Fibroblast of mammary gland (primary cell): ENCODE results near the gene FLACC1.

Source experiments
- DNase-seq: peaks from one replicate; pipeline ENCODE4 v3.0.0-alpha.2; 2010; ENCODE audit warnings: low read depth
- H3K4me3 ChIP-seq: 2 replicates; pipeline ENCODE4 v1.5.1; 2011; ENCODE audit warnings: low read depth, mild to moderate bottlenecking, low read length, moderate library complexity; ENCODE audit not compliant: control insufficient read depth
- TF ChIP-seq, protein P1 (sequence below): conservative IDR thresholded peaks from 2 replicates; pipeline ENCODE4 v1.5.1; 2011; ENCODE audit warnings: low read depth, low read length, inconsistent platforms; ENCODE audit not compliant: control insufficient read depth, insufficient read depth

Gene FLACC1

DNA sequence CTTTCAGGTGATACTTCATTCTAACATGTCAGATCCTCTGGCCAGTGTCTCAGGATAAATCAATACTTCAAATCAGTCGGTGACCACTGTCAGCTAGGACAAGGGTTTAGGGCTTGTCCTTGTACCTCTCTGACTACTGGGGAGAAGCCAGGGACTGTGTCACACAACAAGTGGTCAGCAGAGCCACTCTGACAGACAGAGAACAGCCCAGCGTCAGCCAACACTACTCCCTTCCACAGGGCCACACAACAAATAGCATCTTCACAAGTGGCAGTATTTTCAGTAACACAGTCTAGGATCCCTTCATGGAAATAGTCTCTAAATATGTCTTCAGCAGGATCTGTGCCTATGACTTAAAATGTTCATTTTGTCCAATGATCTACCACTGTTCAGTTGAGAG is 14.2 kb downstream of the FLACC1 start:
- TF ChIP-seq, protein P1, sequence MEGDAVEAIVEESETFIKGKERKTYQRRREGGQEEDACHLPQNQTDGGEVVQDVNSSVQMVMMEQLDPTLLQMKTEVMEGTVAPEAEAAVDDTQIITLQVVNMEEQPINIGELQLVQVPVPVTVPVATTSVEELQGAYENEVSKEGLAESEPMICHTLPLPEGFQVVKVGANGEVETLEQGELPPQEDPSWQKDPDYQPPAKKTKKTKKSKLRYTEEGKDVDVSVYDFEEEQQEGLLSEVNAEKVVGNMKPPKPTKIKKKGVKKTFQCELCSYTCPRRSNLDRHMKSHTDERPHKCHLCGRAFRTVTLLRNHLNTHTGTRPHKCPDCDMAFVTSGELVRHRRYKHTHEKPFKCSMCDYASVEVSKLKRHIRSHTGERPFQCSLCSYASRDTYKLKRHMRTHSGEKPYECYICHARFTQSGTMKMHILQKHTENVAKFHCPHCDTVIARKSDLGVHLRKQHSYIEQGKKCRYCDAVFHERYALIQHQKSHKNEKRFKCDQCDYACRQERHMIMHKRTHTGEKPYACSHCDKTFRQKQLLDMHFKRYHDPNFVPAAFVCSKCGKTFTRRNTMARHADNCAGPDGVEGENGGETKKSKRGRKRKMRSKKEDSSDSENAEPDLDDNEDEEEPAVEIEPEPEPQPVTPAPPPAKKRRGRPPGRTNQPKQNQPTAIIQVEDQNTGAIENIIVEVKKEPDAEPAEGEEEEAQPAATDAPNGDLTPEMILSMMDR = no peak
- no peak for DNase-seq
- no peak overlapping the region for H3K4me3 ChIP-seq

GRCh38 chr2:201329409-201329808 is 27.7 kb downstream of the FLACC1 start:
- H3K4me3 ChIP-seq = no peak overlapping the region
- no peak for DNase-seq
- TF ChIP-seq, protein P1 = no peak

- H3K4me3 ChIP-seq = no peak overlapping the region
- TF ChIP-seq, protein P1 = no peak
- no peak for DNase-seq
These were observed 29.5 kb downstream of the FLACC1 start for GRCh38 chr2:201327678-201328077.

DNA sequence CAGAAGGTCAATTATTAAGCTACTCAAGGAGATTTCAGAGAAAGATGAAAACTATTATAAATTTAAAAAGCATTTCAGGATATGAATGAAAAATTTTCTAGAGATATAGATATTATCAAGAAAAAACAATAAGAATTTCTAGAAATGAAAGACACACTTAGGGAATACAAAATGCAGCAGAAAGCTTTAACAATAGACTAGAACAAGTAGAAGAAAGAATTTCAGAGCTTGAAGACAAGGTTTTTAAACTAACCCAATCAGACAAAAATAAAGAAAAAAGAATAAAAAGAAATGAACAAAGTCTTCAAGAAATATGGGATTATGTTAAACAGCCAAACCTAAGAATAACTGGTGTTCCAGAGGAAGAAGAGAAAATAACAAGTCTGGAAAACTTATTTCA is 34.4 kb downstream of the FLACC1 start:
- DNase-seq = no peak
- H3K4me3 ChIP-seq = no peak overlapping the region
- TF ChIP-seq, protein P1 = no peak

DNA sequence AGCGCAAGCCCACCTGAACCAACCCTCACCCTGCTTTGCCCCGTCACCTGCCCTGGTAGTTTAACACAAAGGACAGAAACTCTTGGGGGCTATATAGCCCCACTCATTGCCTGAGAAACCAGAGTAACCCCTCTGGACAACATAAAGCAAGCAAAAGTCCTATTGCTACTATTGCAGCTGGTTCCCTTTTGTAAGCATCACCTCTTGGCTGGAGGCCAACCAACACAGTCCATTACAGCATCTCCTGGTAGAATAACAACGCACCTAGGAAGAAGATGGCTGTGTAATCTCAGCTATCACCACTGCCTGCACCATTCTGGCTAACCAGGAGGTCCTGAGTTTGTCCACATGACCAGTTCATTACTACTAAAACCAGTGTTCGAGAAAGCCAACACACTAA is 36.4 kb downstream of the FLACC1 start:
- TF ChIP-seq, protein P1 = no peak

GRCh38 chr2:201320257-201320656 is 36.9 kb downstream of the FLACC1 start:
- H3K4me3 ChIP-seq = no peak overlapping the region
- TF ChIP-seq, protein P1 = no peak
- DNase-seq = no peak

More for the DNA sequence above, 36.4 kb downstream of the FLACC1 start:
- DNase-seq = no peak
- H3K4me3 ChIP-seq = no peak overlapping the region

DNA sequence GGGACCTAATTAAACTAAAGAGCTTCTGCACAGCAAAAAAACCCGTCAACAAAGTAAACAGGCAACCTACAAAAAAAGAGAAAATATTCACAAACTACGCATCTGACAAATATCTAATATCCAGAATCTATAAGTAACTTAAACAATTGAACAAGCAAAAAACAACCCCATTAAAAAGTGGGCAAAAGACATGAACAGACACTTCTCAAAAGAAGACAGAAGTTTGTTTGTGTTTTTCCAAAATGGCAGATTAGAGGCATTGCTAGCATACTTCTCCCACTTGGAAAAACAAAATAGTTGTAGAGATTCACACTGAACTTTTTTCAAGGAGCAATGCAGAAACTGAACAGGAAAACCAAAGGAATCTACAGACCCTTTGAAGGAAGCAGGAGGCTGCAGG is 37.6 kb downstream of the FLACC1 start:
- DNase-seq = no peak
- H3K4me3 ChIP-seq = no peak overlapping the region
- TF ChIP-seq, protein P1 = no peak
